Mucosa of descending colon (tissue), 3 donors: Measurements from ENCODE around the gene PDSS2. TPM values are rescaled to one million over a fixed set of nuclear protein-coding genes. Genes with fewer than 3 reads are reported as not detected.
A peak's percentile ranks its signal among the peaks of the same experiment; 100 is the strongest.

ENCODE experiments used
- ATAC-seq: fragments of 200-7000 bp; cut with Tn5 transposase; one replicate; pipeline ENCODE4 v1.9.1; 2020; ENCODE audit warnings: mild to moderate bottlenecking, moderate library complexity
- DNase-seq, 3 donors: peaks; one replicate each; pipeline ENCODE4 v3.0.0-alpha.2; 2020
- H3K36me3 ChIP-seq: fragments of 200-600 bp; one replicate; pipeline ENCODE4 v1.8.0; 2021; ENCODE audit warnings: low read depth, mild to moderate bottlenecking
- H3K4me1 ChIP-seq: fragments of 200-600 bp; one replicate; pipeline ENCODE4 v1.8.0; 2021; ENCODE audit warnings: low read depth, mild to moderate bottlenecking
- H3K4me3 ChIP-seq: fragments of 200-600 bp; one replicate; pipeline ENCODE4 v1.8.0; 2021; ENCODE audit warnings: mild to moderate bottlenecking
- H3K9me3 ChIP-seq: fragments of 200-600 bp; one replicate; pipeline ENCODE4 v1.8.0; 2021; ENCODE audit warnings: mild to moderate bottlenecking
- CTCF ChIP-seq: fragments of 200-600 bp; IDR thresholded peaks from one replicate; pipeline ENCODE4 v1.8.0; 2022; ENCODE audit warnings: antibody characterized with exemption, mild to moderate bottlenecking
- intact Hi-C, 2 donors: fragments of 100-400 bp; cut with DNase I in 1 of 2; cut with micrococcal nuclease in 1 of 2; formaldehyde crosslinking; loops; one replicate each; pipeline versions ENCODE4 v1.11.0 to v1.11.1; 2022; cut with DNase I, micrococcal nuclease
- total RNA-seq, 3 donors: library from RNA; stranded (reverse); fragmentation: NEBNext Ultra II Directional in 2 of 3; extraction: Animal tissue kit (Norgen Biotek cat#: 25700) in 2 of 3; gene quantifications; one replicate each; pipeline versions ENCODE4 v1.2.1 to v1.2.4, GENCODE V29; 2021 to 2023
- donor health status: DM: no; HTN: no; CAD: no; lungs with moderate emphysema.
- donor health status: DM: no; HTN: no; CAD: no.
- donor health status: DM: no; HTN: yes; CAD: no.

Gene PDSS2
- total RNA-seq, 3 donors from 2014 or later, result 16.2 to 26.3 (median 25.6) TPM

DNA sequence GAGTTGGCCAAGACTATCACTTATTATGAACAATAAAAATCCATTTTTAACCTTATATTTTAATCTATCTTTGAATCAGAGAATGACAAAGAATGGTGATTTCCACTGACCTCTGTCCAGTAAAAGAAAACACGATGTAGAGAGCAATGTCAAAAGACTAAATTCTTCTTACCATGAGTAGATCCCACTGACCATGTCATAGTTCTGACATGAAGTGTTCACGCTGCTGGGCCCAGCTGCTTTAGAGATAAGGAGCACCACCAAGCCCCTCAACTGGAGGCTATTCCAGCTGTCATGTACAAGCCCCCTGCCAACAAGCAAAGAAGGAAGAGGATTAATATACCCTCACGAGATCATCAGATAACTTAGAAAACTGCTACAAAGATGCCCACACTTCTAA, 125.3 kb downstream of the PDSS2 start:
- Histone ChIP-seq H3K4me3 (no peak overlapping the region), H3K36me3 (no peaks in the 10 kb centered on the region), H3K9me3 (no peaks in the 10 kb centered on the region), H3K4me1 (no peaks in the 10 kb centered on the region)
- TF ChIP-seq CTCF, result no peak
- ATAC-seq, result no peak
- intact Hi-C loops, result no loop called here
- no peak for DNase-seq

- no peak overlapping the region for H3K4me3 ChIP-seq
- no peaks in the 10 kb centered on the region for H3K4me1 ChIP-seq
- no peak for ATAC-seq
- no peaks in the 10 kb centered on the region for H3K36me3 ChIP-seq
- TF ChIP-seq CTCF, result no peak
- H3K9me3 ChIP-seq, result no peaks in the 10 kb centered on the region
- intact Hi-C loops, result no loop called here
- no peak for DNase-seq
Observed at GRCh38 chr6:107333491-107333890, 125.9 kb downstream of the PDSS2 start.

DNA sequence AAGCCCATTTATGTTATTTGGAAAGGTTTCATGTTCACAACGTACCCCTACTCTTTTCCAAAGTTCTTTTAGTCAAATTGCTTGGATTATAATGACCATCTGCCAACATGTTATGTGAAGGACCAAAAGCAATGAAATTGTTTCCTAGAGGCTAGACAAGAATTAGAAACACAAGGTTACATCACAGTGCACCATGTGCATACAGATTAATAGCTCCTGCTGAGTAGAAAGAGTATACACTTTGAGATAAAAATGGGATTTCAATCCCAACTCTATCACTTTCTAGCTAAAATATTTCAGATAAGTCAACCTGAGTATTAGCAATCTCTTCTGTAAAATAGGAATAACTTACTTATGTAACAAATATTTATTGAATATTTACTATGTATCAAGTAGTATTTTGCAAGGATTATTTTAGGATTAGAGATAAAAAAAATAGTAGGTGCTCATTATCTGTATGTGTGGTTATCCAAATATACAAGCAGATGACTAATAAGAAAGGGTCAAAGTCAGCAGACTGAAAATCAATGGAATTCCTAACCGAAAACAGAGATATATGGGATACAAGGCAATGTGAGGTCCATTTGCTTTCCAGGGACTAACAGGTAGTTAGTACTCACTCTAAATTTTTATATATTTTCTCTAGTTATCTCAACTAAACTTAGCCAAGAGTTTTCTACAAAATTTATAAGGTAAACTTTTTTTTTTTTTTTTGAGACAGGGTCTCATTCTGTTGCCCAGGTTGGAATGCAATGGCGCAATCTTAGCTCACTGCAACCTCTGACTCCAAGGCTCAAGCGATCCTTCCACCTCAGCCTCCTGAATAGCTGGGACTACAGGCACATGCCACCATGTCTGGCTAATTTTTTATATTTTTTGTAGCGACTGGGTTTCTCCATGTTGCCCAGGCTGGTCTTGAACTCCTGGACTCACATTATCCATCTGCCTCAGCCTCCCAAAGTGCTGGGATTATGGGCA, 127.7 kb downstream of the PDSS2 start:
- intact Hi-C loops, result no loop called here
- no peak overlapping the region for H3K4me3 ChIP-seq
- ATAC-seq (no peak), DNase-seq (no peak)
- no peaks in the 10 kb centered on the region for H3K36me3 ChIP-seq
- H3K4me1 ChIP-seq, result no peaks in the 10 kb centered on the region
- no peak for TF ChIP-seq CTCF
- H3K9me3 ChIP-seq, result no peaks in the 10 kb centered on the region

- Histone ChIP-seq H3K4me1 (no peaks in the 10 kb centered on the region), H3K4me3 (no peak overlapping the region), H3K36me3 (no peaks in the 10 kb centered on the region), H3K9me3 (no peaks in the 10 kb centered on the region)
- ATAC-seq (peak; percentile 52), DNase-seq (no peak)
- intact Hi-C loops, result no loop called here
- TF ChIP-seq CTCF, result no peak
Observed at GRCh38 chr6:107330168-107330567, 129.2 kb downstream of the PDSS2 start.

GRCh38 chr6:107329063-107329860, 130.1 kb downstream of the PDSS2 start:
- DNase-seq (no peak), ATAC-seq (no peak)
- intact Hi-C loops, result no loop called here
- Histone ChIP-seq H3K9me3 (no peaks in the 10 kb centered on the region), H3K4me1 (no peaks in the 10 kb centered on the region), H3K36me3 (no peaks in the 10 kb centered on the region), H3K4me3 (no peak overlapping the region)
- TF ChIP-seq CTCF, result no peak
